Upper lobe of left lung (tissue), 4 donors: ENCODE measurements around the gene ANKRD63.

ENCODE experiments used
- EP300 ChIP-seq, 4 donors: sonication (generic); formaldehyde crosslinking; IDR thresholded peaks; one replicate each; pipeline ENCODE4 v1.5.1; 2017; ENCODE audit warnings: antibody characterized with exemption in 4 of 4, control low read depth in 2 of 4
- POLR2A ChIP-seq, 4 donors: fragments of 450-650 bp; IDR thresholded peaks; one replicate each; pipeline ENCODE4 v1.5.1; 2016 to 2017; ENCODE audit warnings: antibody characterized with exemption in 4 of 4, mild to moderate bottlenecking in 2 of 4
- TF ChIP-seq, protein P1 (sequence below), 6 experiments: fragments of 450-650 bp in 4 of 6; fragments of 200-600 bp in 2 of 6; sonication (generic) in 2 of 6; IDR thresholded peaks; one replicate each; pipeline ENCODE4 v1.5.1; 2016 to 2019; ENCODE audit warnings: antibody characterized with exemption in 6 of 6

DNA sequence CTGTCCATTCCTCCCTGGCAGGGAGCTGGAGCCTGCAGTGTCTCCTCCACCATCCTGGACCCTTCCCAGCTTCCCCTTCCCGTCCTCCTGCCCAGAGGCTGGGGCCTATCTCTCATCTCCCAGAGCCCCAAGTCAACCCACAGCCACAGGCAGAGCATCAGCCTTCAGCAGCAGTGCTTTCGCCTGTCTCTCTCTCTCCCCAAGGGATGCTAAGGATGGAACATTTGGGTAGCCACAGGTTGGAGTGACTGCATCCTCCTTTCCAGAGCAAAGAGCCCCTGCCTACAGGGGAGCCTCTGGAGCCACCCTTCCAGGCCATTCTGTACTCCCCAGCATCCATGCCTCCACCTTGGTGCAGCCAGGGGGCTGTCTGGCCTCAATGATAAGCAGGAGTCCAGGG is 20.7 kb upstream of the ANKRD63 start:
- TF ChIP-seq POLR2A (IDR thresholded peaks at IDR 0.05) (no peak), EP300 (IDR thresholded peaks at IDR 0.05) (no peak)
- TF ChIP-seq, protein P1, sequence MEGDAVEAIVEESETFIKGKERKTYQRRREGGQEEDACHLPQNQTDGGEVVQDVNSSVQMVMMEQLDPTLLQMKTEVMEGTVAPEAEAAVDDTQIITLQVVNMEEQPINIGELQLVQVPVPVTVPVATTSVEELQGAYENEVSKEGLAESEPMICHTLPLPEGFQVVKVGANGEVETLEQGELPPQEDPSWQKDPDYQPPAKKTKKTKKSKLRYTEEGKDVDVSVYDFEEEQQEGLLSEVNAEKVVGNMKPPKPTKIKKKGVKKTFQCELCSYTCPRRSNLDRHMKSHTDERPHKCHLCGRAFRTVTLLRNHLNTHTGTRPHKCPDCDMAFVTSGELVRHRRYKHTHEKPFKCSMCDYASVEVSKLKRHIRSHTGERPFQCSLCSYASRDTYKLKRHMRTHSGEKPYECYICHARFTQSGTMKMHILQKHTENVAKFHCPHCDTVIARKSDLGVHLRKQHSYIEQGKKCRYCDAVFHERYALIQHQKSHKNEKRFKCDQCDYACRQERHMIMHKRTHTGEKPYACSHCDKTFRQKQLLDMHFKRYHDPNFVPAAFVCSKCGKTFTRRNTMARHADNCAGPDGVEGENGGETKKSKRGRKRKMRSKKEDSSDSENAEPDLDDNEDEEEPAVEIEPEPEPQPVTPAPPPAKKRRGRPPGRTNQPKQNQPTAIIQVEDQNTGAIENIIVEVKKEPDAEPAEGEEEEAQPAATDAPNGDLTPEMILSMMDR (IDR thresholded peaks at IDR 0.05): no peak
